ENCODE measurements around the gene ZNF548.
"Not testable (repeated sequence)": the region's sequence is repeated elsewhere in the genome, so short reads cannot be mapped to it uniquely, and the experiment has no call there.

ZNF548 gene

DNA sequence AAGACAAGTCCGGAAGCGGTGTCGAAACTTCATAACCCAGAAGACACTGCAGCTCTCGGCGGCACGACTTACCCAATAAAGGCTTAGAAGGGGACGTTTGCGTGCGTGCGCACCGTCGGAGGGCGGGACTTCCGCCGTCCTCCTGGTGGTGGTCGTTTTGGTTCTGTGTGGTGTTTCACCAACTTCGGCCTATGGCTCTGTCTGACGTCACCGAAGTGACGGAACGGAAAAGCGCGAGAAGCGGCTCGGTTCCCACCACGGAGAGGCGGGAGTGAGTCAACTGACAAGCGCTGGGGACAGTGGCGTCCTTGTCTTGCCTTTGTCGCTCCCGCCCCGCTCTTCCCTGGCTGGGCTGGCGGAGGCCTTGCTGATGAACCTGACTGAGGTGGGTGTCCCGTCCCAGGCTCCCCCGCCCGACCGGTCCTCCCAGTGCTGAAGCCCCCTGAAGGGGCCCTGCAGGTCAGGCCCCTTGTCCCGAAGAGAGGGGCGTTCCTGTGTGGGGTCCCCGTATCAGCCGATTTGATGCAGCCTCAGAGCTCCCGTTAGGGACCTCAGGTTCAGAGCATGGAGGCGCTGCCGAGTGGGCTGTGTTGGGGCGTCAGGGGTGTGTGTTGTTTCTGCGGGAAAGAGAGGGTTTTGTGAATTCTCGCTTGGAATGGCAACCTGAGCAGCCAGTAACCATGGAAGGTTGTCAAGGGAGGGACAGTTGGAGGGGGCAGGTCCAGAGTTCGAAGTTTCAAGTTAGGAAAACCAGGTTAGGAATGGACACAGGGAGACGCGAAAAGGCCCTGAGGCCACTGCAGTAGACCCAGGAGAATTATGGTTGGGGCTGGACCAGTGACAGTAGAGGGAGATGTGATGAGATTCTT lies at the start of gene ZNF548:
TSS of gene ZNF548 (plus strand) at position 125 of the 869 bp plus-strand sequence. CDS start at position 371, 246 bp downstream.
- peak; percentile 99 for DNase-seq
- in situ Hi-C loops (cut with MboI; ENCODE audit: low pct_unique_long_range_greater_than_20kb, low sequenced_read_pairs) = no loop called here

DNA sequence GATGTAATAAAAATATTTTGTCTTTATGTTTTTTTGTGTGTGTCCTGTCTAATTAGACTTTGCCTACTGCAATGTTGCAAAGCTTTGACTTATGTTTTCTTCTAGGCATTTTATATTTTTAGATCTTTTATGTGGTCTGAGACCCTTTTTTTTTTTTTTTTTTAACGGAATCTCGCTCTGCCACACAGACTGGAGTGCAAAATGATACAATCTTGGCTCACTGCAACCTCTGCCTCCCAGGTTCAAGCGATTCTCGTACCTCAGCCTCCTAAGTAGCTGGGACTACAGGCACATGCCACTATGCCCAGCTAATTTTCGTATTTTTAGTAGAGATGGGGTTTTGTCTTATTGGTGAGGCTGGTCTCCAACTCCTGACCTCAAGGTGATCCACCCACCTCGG lies 47.1 kb upstream of the ZNF548 start:
- DNase-seq = no peak
- in situ Hi-C loops (cut with MboI; ENCODE audit: low pct_unique_long_range_greater_than_20kb, low sequenced_read_pairs) = no loop called here

DNA sequence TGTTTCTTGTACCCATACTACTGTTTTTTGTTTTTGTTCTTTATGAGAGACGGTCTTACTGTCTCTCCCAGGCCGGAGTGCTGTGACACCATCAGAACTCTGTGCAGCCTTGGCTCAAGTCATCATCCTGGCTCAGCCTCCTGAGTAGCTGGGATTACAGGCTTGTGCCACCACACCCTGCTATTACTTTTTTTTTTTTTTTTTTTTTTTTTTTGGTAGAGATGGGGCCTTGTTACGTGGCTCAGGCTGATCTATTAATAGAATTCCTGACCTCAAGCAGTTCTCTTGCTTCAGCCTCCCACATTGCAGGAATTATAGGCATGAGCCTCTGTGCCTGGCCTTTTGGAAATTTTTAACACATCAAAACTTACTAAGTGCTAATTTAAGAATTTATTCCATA lies 41.5 kb upstream of the ZNF548 start:
- in situ Hi-C loops (cut with MboI; ENCODE audit: low pct_unique_long_range_greater_than_20kb, low sequenced_read_pairs) = no loop called here
- no peak for DNase-seq

DNA sequence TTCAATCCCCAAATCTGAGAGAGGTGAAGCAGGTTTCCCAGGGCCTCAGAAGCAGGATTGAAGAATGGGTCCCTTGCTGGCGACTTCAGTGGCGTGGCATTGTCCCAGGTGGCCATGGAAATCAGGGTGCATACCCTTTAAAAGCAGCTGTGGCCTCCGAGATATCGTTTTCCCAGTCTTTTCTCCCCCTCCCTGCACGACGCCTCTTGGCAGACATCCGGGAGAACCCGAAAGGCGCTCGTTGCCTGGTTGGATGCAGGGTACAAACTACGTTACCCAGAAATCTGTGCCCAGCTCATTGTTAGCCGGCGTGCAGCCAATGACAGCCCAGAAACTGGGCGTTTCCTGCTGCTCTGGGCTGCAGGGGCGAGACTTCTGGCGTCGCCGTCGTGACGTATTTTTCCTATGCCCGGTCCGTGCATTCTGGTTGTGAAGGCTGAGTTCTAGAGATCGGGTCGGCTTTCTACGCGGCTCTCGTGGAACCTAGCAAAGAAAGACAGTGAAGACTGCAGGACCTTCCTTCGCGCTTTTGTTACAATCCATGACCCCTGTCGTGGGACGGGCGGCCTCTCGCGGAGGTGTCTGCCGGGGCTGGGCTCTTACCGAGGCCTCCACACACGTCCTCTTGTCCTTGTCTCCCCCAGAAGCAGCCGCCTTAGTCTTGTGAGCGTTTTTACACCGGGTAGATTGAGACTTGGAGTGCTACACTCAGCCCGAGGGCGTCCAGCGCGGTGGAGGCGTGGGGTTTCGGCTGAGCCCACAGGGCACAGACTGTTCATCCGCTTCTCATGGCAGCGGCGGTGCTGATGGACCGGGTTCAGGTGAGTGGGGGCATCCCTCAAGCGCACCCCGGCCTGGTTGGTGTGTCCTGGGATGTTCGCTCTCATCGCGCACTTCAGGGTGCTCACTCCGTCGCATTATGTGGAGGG lies 38.5 kb upstream of the ZNF548 start, which contains the start of gene ZNF304:
TSS of gene ZNF304 (plus strand) at position 395 of the 929 bp plus-strand sequence. CDS start at position 789, 394 bp downstream.
- peak; percentile 92 for DNase-seq
- in situ Hi-C loops (cut with MboI; ENCODE audit: low pct_unique_long_range_greater_than_20kb, low sequenced_read_pairs) = no loop called here

DNA sequence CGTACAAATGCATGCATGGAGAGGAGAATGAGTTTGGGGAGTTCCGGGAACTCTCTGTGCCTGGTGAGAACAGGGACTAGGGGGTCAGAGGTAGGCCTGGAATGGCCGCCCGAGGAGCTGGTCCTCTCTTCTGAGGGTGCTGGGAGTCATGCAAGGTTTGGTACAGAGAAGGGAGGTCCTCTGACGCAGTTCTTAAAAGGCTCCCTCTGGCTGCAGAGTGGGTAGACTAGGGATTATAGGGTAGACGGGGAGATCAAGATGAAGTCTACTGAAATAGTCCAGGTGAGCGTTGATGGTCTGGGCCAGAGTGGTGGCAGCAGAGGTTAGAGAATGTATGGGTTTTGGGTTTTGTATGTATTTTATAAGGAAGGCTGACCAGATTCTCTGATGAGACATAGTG lies 37.8 kb upstream of the ZNF548 start:
- in situ Hi-C loops (cut with MboI; ENCODE audit: low pct_unique_long_range_greater_than_20kb, low sequenced_read_pairs) = no loop called here
- no peak for DNase-seq

DNA sequence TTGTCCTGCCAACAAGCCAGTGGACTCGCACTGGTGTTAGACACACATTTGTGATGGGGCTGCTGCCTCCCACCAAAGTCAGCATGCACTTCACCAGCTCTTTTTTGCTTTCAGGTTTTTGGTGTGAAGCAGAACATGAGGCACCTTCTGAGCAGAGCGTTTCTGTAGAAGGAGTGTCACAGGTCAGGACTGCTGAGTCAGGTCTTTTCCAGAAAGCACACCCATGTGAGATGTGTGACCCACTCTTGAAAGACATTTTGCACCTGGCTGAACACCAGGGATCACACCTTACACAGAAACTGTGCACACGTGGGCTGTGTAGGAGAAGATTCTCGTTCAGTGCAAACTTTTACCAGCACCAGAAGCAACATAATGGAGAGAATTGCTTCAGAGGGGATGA lies 33.7 kb upstream of the ZNF548 start:
- DNase-seq = no peak
- in situ Hi-C loops (cut with MboI; ENCODE audit: low pct_unique_long_range_greater_than_20kb, low sequenced_read_pairs) = no loop called here

DNA sequence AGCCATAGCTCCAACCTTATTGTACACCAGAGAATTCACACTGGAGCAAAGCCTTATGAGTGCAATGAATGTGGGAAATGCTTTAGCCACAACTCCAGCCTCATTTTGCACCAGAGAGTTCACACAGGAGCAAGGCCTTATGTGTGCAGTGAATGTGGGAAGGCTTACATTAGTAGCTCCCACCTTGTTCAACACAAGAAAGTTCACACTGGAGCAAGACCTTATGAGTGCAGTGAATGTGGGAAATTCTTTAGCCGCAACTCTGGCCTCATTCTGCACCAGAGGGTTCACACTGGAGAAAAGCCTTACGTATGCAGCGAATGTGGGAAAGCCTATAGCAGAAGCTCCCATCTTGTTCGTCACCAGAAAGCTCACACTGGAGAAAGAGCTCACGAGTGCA lies 32.2 kb upstream of the ZNF548 start:
- in situ Hi-C loops (cut with MboI; ENCODE audit: low pct_unique_long_range_greater_than_20kb, low sequenced_read_pairs) = no loop called here
- DNase-seq = no peak

DNA sequence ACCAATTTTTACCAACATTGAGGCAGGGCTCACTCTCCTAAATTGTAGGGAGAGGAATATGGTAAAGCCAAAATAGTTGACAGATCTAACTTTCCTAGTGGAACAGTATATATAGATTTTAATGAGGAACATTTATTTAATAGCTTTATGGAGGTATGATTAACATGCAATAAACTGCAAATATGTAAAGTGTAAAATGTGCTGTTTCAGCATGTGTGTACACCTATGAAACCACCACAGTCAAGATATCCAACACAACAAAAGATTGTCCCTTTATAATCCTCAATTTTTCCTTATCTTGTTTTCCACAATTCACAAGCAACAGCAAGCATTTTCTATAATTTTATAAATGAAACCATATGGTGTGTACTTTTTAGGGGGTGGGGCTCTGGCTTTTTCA lies 30.4 kb upstream of the ZNF548 start:
- in situ Hi-C loops (cut with MboI; ENCODE audit: low pct_unique_long_range_greater_than_20kb, low sequenced_read_pairs) = no loop called here
- no peak for DNase-seq

DNA sequence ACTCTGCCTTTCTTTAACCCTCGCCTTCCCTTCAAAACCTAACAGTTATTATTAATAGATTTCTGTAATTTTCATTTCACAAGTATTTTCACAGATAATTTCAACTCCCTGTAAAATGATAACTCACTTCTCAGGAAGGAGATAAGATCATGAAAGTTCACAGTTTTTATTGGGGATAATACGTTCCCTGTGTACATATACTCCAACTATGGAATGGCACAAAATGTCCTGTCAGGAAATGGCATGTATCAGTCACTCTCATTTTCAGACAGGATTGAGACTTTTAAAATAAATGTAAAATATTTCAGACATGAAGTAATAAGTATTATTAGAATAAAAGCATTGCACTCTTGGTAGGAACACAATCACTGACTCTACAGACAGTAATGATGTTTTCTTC lies 27.2 kb upstream of the ZNF548 start:
- in situ Hi-C loops (cut with MboI; ENCODE audit: low pct_unique_long_range_greater_than_20kb, low sequenced_read_pairs) = no loop called here
- no peak for DNase-seq

DNA sequence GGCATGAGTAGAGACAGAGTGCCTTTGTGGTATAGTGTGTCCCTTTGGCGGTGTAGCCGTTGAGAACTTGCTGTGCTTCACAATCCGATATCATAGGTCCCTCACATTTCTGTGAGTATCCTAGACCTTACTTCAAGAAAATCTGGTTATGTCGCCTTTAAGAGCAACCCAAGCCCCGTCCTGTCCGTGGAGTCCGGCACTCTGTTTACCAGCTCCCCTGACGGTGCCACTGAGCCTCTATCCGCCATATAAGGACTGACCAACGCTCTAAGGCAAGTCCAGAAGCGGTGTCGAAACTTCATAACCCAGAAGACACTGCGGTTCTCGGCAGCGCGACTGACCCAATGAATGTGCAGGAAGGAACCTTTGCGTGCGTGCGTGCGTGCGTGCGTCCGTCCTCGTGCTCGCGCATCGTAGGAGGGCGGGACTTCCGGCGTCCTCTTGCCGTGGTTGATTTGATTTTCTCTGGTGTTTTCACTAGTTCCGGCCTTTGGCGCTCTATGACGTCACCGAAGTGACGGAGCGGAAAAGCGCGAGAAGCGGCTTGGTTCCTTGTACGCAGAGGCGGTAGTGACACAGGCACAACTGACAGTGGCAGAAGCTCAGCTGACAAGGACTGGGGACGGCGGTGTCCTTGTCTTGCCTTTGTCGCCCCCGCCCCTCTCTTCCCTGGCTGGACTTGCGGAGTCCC lies 26.5 kb upstream of the ZNF548 start, which contains the start of the genes TRAPPC2B and ZNF547:
TSS of gene TRAPPC2B (plus strand) at position 555 of the 691 bp plus-strand sequence. CDS start 1,283 bp downstream, outside the sequence.
TSS of gene ZNF547 (plus strand) at position 555 of the 691 bp plus-strand sequence. CDS start 5,005 bp downstream, outside the sequence.
- DNase-seq = peak; percentile 100
- in situ Hi-C loops (cut with MboI; ENCODE audit: low pct_unique_long_range_greater_than_20kb, low sequenced_read_pairs) = no loop called here

DNA sequence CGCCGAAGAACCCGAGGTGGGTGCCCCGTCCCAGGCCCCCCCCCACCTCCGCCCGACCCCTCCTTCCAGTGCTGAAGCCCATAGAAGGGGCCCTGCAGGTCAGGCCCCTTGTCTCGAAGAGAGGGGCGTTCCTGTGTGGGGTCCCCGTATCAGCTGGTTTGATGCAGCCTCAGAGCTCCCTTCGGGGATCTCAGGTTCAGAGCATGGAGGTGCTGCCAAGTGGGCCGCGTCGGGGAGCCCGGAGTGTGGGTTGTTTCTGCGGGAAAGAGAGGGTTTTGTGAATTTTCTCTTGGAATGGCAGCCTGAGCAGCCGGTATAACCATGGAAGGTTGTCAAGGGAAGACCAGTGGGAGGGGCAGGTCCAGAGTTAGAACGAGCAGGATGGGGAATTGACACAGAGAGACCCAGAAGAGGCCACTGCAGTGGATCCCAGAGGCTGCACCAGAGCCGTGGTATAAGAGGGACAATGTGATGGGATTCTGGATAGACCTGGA lies 25.9 kb upstream of the ZNF548 start:
- in situ Hi-C loops (cut with MboI; ENCODE audit: low pct_unique_long_range_greater_than_20kb, low sequenced_read_pairs) = no loop called here
- DNase-seq = peak; percentile 29

DNA sequence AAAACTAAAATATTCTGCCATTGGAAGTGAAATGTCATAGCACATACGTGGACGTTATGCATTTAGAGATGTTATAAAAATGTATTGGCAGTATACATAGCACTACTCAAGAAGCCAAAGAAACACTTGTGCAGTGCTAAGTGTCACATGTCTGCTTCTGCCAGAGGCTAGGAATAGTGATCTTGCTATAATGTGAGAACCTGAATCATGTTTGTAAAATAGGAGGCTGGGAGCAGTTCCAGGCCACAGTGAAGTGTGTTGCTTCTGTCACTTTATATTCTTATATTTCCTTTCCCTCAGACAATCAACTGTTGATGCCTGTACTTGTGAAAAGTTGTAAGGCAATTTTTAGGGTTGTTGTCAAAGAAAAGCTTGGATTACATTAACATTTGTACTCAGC lies 22.9 kb upstream of the ZNF548 start:
- in situ Hi-C loops (cut with MboI; ENCODE audit: low pct_unique_long_range_greater_than_20kb, low sequenced_read_pairs) = no loop called here

DNA sequence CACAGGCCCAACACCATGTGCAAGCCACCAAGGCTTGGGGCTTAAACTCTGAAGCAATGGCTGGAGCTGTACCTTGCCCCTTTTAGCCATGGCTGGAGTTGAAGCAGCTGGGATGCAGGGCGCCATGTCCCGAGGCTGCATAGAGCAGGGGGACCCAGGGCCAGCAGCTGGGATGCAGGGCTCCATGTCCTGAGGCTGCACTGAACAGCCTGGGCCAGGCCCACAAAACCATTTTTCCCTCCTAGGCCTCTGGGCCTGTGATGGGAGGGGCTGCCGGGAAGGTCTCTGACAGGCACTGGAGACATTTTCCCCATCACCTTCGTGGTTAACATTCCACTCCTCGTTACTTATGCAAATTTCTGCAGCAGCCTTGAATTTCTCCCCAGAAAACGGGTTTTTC lies 15.5 kb upstream of the ZNF548 start:
- no peak for DNase-seq
- in situ Hi-C loops (cut with MboI; ENCODE audit: low pct_unique_long_range_greater_than_20kb, low sequenced_read_pairs) = no loop called here

More for the DNA sequence above, 22.9 kb upstream of the ZNF548 start:
- no peak for DNase-seq

DNA sequence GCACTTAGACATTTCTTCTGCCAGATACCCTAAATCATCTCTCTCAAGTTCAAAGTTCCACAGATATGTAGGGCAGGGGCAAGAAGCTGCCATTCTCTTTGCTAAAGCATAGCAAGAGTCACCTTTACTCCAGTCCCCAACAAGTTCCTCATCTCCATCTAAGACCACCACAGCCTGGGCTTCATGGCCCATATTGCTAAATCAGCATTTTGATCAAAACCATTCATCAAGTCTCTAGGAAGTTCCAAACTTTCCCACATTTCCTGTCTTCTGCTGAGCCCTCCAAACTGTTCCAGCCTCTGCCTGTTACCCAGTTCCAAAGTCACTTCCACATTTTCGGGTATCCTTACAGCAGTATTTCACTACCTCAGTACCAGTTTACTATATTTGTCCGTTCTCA lies 15.0 kb upstream of the ZNF548 start:
- in situ Hi-C loops (cut with MboI; ENCODE audit: low pct_unique_long_range_greater_than_20kb, low sequenced_read_pairs); DNase-seq: not testable (repeated sequence)

DNA sequence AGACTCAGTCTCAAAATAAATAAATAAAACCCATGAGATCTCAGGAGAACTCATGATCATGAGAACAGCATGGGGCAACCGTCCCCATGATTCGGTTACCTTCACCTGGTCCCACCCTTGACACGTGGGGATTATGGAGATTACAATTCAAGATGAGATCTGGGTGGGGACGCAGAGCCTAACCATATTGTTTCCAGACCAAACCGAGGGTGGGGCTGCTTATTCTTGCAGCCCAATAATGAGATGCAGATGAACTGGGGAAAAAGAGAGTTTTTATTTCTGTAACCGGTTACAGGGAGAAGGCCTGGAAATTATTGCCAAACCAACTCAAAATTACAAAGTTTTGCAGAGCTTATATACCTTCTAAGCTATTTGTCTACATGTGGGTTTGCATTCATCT lies 13.5 kb upstream of the ZNF548 start:
- no peak for DNase-seq
- in situ Hi-C loops (cut with MboI; ENCODE audit: low pct_unique_long_range_greater_than_20kb, low sequenced_read_pairs) = no loop called here

DNA sequence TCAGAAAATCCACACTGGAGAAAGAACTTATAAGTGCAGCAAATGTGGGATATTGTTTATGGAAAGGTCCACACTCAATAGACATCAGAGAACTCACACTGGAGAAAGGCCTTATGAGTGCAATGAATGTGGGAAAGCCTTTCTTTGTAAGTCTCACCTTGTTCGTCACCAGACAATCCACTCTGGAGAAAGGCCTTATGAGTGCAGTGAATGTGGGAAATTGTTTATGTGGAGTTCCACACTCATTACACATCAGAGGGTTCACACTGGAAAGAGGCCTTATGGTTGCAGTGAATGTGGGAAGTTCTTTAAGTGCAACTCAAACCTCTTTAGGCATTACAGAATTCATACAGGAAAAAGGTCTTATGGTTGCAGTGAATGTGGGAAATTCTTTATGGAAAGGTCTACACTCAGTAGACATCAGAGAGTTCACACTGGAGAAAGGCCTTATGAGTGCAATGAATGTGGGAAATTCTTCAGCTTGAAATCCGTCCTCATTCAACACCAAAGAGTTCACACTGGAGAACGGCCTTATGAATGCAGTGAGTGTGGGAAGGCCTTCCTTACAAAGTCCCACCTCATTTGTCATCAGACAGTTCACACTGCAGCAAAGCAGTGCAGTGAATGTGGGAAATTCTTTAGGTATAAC lies 12.0 kb upstream of the ZNF548 start:
- in situ Hi-C loops (cut with MboI; ENCODE audit: low pct_unique_long_range_greater_than_20kb, low sequenced_read_pairs) = no loop called here

DNA sequence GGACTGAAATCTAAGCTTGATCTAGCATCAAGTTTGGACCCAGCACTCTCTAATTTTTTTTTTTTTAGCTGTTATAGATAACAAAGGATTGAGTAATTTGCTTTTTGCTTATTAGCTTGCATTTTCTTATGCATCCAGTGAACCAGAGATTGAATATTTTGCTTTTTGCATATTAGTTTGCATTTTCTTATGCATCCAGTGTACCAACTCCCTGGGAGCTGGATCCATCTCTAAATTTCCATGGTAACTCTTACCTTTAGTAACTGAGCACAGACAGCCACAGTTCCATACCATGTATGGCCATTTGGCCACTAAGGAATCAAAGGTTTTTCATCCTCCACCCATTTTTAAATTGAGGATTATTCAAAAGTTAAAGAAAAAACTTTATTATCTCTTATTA lies 8.7 kb upstream of the ZNF548 start:
- no peak for DNase-seq
- in situ Hi-C loops (cut with MboI; ENCODE audit: low pct_unique_long_range_greater_than_20kb, low sequenced_read_pairs) = no loop called here

More for the DNA sequence above, 12.0 kb upstream of the ZNF548 start:
- no peak for DNase-seq

DNA sequence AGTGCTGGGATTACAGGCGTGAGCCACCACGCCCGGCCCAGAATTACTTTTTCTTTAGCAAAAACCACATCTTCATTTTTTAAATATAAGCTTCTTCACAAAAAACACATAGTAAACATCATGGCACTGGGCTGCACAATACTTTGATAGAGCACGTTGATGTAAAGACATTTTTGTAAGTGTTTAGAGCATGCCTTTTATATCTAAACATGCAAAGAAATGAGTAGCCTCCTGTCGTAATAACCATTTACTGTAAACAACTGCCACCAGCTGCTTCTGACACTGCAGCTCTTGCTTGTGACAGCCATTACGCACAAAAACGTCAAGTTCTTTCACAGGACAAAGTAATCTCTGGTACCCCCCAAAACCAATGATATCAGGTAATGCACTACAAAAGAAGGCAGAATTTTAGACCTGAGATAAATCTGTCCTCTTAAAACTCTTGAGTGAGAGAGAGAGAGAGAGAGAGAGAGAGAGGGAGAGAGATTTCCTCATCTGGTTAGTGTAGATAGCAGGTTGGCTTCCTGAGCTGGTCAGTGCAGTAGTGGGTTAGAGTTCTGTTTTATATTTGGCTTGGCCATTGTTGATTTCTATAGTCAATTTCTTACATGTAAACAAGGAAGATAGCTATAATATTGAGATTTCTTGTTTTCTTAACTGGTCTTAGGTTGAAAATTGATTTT lies 6.7 kb upstream of the ZNF548 start:
- in situ Hi-C loops (cut with MboI; ENCODE audit: low pct_unique_long_range_greater_than_20kb, low sequenced_read_pairs) = no loop called here

More for the DNA sequence above, 6.7 kb upstream of the ZNF548 start:
- DNase-seq = no peak
